ENCODE results near the gene PUM2.

PUM2 gene

DNA sequence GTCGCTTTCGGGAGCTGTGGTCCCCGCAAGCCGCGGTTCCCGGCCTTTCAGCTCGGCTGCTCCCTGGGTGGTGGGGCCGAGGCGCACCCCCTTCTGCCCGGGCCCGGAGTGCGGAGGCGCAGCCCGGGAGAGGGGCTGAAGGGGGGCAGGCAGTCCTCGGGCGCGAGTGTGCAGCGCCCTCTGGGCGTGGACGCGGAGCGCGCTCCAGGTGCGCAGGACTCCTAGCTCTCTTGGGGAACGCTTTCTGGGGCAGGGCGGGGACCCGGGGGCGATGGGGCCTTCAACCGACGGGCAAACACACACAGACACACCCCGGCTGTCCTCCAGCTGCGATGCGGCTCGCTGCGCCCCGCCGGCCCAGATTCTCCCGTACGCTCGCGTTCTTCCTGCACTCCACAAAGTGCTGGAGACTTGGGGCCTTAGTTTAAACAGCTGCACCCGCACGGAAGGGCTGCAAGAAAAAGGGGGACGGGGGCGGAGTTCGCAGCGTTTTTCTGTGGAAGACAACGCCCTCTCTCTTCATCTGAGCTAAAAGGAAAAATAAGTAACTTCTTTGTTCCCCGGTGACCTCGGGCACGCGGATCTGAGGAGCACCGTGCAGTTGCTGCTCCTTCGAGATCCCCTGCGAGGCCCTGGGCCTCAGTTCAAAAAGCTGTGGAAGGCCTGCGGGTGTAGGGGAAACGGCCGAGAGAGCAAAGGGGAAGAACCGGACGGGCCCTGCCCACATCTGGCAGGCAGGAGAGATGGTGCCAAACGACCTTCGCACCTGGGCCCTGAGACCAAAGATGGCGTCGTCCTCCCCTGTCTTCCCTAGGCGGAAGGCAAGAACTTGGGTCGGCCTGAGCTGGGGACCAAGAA is 125.1 kb downstream of the PUM2 start:
- no peaks in the 10 kb centered on the region for H3K9me3 Mint-ChIP-seq
- ATAC-seq (replicated peaks) = peak; percentile 33
- peaks cover 0 to 2% of the 10 kb centered on the region in 2 donors for H3K4me1 Mint-ChIP-seq (ENCODE audit: low read depth in 2 of 2)
- H3K4me3 Mint-ChIP-seq = peak overlapping the region; percentile 49 to 64
- DNase-seq = no peak
- peaks cover 7% of the 10 kb centered on the region for H3K36me3 Mint-ChIP-seq (ENCODE audit: insufficient read depth)
- peaks cover 44 to 76% of the 10 kb centered on the region in 2 donors for H3K27me3 Mint-ChIP-seq
- H3K27ac Mint-ChIP-seq = no peak overlapping the region

DNA sequence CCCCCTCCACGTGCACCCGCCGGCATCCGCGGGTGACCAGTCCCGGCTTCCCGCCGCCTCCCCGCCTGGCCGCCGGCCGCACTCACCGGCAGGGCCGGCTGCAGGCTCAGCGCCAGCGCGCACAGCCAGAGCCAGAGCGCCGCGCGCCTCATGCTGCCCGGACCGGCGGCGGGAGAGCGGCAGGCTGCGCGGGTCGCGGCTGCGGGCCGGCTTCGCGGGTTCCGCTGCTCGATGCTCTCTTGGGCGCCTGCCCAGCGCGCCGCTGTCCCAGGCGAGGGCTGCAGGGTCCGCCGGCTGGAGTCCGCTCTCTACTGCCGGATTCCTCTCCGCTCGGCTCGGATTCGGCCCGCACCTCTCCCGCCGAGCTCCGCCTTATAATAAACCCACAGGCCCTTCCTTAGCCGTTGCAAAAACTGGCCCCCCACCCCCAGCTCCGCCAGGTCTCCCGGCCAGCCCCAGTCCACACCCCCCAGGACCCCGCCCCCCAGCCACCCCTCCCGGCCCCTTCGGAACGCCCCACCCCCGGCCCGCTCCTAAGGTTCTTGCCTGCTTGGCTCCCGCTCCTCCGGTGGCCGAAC is 125.8 kb downstream of the PUM2 start, which contains the start of gene SDC1:
Gene SDC1, minus strand, starts transcription at position 415 of the 578 bp plus-strand sequence. Its CDS starts 263 bp downstream, at position 152.
- peaks cover 50 to 76% of the 10 kb centered on the region in 2 donors for H3K27me3 Mint-ChIP-seq
- ATAC-seq (replicated peaks) (no peak), DNase-seq (no peak)

DNA sequence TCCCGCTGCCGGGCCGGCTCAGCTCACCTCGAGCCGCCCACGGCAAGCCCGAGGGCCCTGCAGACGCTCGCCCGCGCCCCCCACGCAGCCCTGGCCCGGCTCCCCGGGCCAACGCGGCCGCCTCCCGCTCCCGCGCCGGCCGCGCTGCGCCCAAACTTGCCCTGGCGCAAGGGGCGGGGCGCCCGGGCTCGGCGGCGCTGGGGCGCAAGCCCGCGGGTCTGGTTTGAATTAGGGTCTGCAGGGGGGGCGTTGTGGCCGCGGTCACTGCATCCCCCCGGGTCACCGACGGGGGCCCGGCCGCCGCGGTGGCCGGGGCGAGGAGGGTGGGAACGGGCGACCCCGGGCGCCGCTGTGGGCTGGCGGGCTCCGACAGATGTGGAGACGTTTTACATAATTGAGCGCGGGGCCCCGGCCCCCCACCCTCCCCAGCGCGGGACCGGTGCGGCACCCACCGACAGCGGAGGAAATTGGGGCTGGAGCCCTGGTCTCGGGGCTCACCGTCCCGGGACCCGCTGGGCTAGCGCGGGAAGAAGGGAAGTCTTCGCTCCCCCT is 126.4 kb downstream of the PUM2 start:
- peaks cover 0 to 2% of the 10 kb centered on the region in 2 donors for H3K4me1 Mint-ChIP-seq (ENCODE audit: low read depth in 2 of 2)
- H3K9me3 Mint-ChIP-seq = no peaks in the 10 kb centered on the region
- H3K36me3 Mint-ChIP-seq (ENCODE audit: insufficient read depth) = peaks cover 4% of the 10 kb centered on the region
- no peak overlapping the region for H3K27ac Mint-ChIP-seq
- H3K27me3 Mint-ChIP-seq = peaks cover 49 to 76% of the 10 kb centered on the region in 2 donors
- no peak for DNase-seq
- no peak for ATAC-seq (replicated peaks)
- H3K4me3 Mint-ChIP-seq = no peak overlapping the region

More for the DNA sequence above, 125.8 kb downstream of the PUM2 start, which contains the start of gene SDC1:
- peaks cover 0 to 2% of the 10 kb centered on the region in 2 donors for H3K4me1 Mint-ChIP-seq (ENCODE audit: low read depth in 2 of 2)
- H3K4me3 Mint-ChIP-seq = peak within 1 kb of the TSS; percentile 49 to 64
- H3K36me3 Mint-ChIP-seq (ENCODE audit: insufficient read depth) = peaks cover 7% of the 10 kb centered on the region
- H3K27ac Mint-ChIP-seq = no peak within 1 kb of the TSS
- no peaks in the 10 kb centered on the region for H3K9me3 Mint-ChIP-seq

DNA sequence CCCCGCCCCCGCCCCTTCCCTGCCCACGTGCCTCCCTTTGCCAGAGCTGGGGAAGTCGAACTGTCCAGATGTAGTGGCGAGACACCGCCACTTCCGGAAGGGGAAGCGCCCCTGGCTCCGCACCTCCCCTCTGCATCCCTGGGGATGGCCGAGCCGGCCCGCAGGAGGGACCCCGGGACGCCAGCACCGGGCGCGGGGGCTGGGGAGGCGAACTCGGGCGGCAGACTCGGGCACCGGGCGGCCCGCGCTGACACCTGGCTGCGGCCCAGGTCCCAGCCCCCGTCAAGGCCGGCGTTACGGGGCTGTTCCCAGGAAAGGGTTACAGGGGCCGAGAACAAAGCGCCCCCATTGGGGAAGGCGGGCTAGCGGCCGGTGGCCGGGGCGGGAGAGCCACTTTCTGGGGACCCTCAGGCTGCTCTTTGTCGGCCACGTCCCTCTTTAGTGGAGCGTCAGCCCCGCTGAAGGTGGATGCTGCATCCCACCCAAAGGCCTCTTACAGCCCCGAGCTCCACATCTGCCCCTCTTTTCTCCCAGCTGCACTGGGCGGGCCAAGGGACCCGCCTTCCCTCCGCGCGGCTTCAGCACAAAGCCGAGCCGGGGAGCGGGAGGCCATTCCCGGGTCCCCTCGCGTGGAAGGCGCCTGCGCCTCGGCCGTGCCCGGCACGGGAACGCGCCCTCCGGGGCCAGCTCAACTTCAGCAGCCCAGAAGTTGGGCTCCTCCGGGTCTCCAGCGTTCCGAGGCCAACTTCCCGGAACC is 127.1 kb downstream of the PUM2 start:
- Mint-ChIP-seq H3K9me3 (no peaks in the 10 kb centered on the region), H3K4me3 (peak overlapping the region; percentile 43 to 50), H3K27me3 (peaks cover 48 to 76% of the 10 kb centered on the region in 2 donors), H3K4me1 (ENCODE audit: low read depth in 2 of 2) (peaks cover 0 to 2% of the 10 kb centered on the region in 2 donors), H3K27ac (no peak overlapping the region), H3K36me3 (ENCODE audit: insufficient read depth) (peaks cover 4% of the 10 kb centered on the region)
- ATAC-seq (replicated peaks) (no peak), DNase-seq (no peak)

DNA sequence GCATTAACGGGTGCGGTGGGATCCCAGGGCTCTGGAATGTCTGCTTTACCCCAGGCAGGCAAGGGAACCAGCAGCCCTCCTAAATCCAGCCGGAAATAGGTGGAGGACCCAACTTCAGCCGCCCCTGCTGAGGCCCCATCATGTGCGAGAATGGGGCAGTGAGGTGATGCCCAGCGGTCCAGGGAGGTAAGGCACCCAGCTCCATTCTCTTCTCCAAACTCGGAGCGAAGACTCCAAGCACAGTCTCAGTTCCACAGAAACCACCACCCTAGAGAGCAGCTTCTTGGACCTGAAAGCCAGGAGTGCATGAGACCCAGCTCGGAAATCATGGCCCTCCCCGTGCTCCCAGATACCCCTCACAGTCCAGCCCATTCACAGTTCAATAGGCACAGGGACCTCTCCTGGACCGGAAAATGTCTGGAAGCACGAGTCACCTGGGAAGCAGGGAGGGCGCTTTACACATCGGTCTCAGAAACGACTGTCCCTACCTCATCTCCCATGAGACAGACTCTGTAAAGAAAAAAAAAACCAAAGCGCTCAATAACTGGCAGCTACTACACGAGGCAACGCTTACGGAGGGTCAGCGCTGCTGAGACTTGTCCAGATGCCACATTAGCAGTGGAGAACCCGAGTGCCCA is 127.8 kb downstream of the PUM2 start:
- Mint-ChIP-seq H3K9me3 (no peaks in the 10 kb centered on the region), H3K27me3 (peaks cover 51 to 76% of the 10 kb centered on the region in 2 donors), H3K4me3 (peak overlapping the region; percentile 43 to 50), H3K4me1 (ENCODE audit: low read depth in 2 of 2) (peaks cover 0 to 2% of the 10 kb centered on the region in 2 donors), H3K27ac (no peak overlapping the region), H3K36me3 (ENCODE audit: insufficient read depth) (peaks cover 4% of the 10 kb centered on the region)
- ATAC-seq (replicated peaks) (no peak), DNase-seq (no peak)

DNA sequence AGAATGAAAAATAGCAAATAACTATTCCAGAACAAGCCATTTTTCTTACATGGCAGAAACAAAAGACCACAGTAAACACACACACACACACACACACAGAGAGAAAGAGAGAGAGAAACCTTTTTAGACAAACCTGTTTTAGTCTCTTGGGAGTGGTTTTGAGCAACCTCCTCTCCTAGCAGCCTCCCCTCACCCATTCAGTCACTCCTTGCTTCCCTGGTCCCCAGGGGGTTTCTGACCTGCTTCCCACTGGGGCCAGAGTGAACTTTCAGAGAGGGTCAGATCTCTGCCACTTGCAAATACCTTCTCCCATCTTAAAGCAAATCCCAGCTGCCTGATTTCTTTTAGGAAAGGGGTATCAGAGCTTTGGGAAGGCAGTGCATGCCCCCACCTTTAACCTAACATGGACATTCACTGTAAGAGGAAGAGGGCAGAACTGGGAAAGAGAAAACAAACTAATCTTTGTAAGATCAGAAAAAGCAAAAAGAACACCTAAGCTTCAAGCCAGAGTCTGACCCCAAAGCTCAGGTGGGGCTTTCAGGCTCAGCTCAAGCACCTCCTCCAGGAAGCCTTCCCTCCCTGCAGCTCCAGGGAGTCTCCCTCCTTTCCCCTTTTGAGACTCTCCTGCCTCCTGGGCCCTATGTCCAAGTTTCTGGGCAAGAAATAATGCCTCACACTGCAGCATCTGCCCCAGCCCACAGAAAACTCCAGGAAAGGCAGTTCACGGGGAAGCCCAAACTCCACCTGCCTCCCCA is 128.5 kb downstream of the PUM2 start:
- DNase-seq = no peak
- Mint-ChIP-seq H3K36me3 (ENCODE audit: insufficient read depth) (peaks cover 4% of the 10 kb centered on the region), H3K4me1 (ENCODE audit: low read depth in 2 of 2) (peaks cover 0 to 2% of the 10 kb centered on the region in 2 donors), H3K4me3 (peak overlapping the region; percentile 43 to 50), H3K9me3 (no peaks in the 10 kb centered on the region), H3K27me3 (peaks cover 47 to 75% of the 10 kb centered on the region in 2 donors), H3K27ac (no peak overlapping the region)
- no peak for ATAC-seq (replicated peaks)

DNA sequence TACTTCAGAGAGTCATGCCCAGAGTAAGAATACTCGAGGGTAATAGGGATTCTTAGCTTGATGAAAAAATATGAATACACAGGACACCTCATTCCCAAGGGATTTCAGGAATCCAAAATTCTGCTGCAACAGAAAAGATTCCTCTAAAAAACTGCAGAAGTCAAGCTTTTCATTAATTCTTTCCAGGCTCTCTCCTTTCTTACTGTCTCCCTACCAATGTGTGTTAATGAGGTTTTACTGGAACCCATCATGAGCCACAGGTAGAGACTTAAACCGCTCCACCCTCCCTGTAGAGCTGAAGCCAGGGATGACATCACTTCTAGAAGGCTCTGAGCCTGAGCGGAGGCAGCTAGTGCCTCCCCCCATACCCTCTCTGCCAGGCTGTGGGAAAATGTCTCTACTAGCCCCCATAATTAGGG is 129.1 kb downstream of the PUM2 start:
- no peaks in the 10 kb centered on the region for H3K9me3 Mint-ChIP-seq
- peaks cover 47 to 71% of the 10 kb centered on the region in 2 donors for H3K27me3 Mint-ChIP-seq
- H3K4me1 Mint-ChIP-seq (ENCODE audit: low read depth in 2 of 2) = peaks cover 0 to 2% of the 10 kb centered on the region in 2 donors
- no peak overlapping the region for H3K27ac Mint-ChIP-seq
- DNase-seq (no peak), ATAC-seq (replicated peaks) (no peak)
- no peak overlapping the region for H3K4me3 Mint-ChIP-seq
- peaks cover 4% of the 10 kb centered on the region for H3K36me3 Mint-ChIP-seq (ENCODE audit: insufficient read depth)

DNA sequence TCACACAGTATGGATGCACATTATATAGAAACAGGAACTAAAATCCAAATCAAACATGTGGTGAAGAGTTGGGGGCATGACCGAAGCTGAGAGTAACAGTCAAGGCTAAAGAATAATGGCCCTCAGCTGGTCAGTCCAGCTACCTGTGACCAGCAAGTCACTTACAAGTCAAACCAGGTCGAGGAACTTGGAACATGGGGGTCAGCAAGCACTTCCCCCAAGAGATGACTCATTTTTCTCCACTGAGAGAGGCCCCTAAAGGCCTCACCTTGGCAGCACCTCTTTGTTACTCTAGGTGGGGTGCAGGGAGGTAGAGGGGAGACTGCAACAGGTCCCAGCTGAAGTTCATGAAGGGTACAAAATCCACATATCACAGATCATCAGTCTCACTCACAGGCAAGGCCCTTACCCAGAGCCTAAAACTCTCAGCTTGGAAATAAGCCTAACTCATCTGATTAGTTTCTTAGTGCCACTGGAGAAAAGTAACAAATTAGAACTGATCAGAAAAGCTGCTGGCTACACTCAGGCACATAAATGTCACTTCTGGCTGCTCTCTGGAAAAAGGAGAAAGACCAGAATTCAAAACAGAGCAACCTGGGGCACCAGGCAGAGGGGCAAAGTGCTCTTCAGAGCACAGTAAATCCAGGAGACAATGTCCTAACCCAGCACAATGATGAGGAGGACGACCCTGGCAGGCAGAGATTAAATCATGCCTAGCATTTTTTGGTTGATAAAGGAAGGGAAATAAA is 129.7 kb downstream of the PUM2 start:
- DNase-seq = no peak
- H3K4me3 Mint-ChIP-seq = no peak overlapping the region
- no peak for ATAC-seq (replicated peaks)
- no peaks in the 10 kb centered on the region for H3K9me3 Mint-ChIP-seq
- no peak overlapping the region for H3K27ac Mint-ChIP-seq
- peaks cover 0 to 2% of the 10 kb centered on the region in 2 donors for H3K4me1 Mint-ChIP-seq (ENCODE audit: low read depth in 2 of 2)
- peaks cover 4% of the 10 kb centered on the region for H3K36me3 Mint-ChIP-seq (ENCODE audit: insufficient read depth)
- H3K27me3 Mint-ChIP-seq = peaks cover 42 to 68% of the 10 kb centered on the region in 2 donors

DNA sequence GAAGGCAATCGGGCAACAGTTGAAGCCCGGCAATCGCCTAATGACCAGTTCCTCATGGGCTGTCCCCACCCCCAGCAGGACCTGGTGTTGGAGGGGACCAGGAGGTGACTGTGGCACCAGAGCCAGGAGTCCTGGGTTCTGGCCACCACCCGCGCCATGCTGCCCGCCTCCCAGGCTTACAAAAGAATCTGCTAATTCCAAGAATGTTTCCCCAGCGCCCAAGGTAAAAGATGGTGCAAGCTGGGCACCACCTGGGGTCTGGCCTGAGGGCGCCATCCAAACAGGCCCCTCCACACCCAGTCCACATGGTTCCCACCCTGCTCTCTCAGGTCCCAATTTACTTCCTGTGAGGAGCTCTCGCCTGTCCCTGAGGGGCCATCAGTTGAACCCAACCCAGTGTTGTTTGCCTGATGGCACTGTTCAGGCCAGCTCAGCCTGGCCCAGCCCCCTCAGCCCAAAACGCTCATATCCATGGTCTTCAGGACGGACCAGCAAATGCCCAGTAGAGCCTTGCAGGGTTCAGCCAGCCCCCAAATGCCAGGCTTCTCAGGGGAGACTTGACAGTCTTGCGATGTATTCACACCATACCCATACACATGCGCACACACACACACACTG is 130.8 kb downstream of the PUM2 start:
- Mint-ChIP-seq H3K27me3 (peaks cover 35 to 67% of the 10 kb centered on the region in 2 donors), H3K9me3 (no peaks in the 10 kb centered on the region), H3K4me1 (ENCODE audit: low read depth in 2 of 2) (no peaks in the 10 kb centered on the region), H3K27ac (no peak overlapping the region), H3K4me3 (no peak overlapping the region), H3K36me3 (ENCODE audit: insufficient read depth) (no peaks in the 10 kb centered on the region)
- ATAC-seq (replicated peaks) (no peak), DNase-seq (no peak)

DNA sequence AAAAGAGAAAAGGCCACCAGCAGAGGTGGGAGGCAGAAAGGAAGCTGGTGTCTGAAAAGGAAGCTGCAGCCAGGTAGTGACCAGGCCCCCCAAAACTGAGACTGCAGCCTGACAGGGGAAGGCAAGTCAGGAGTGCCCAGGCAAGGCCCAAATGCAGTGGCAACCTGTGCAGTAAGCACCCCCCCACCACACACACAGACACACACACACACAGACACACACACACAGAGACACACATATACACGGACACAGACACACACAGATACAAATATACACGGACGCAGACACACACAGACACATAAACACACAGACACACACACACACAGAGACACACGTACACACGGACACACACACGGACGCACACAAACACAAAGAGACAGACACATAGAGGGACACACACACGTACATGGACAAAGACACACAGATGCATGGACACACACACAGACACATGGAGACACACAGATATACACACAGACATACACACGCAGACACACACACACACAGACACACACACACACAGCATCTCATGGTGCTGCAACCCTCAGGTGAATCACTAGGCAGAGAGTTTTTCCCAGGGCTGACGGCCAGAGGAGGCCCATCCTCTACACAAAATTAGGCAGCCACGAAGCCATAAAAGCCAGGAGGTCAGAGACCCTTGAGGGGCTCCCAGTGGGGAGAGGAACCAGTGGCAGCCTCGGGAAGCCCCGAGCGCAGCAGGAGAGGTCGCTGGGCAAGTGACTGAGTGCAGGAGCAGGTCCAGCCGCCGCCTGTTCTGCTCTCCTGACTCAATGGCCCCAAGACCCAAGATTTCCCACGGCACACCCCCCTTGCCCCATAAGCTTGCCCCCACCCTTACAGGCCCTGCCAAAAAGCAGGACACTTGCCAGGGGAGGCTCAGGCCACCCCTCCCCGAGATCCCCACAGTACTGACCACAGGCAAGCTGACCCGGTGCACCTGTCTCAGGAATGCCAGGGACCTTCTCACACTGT is 132.0 kb downstream of the PUM2 start:
- Mint-ChIP-seq H3K36me3 (ENCODE audit: insufficient read depth) (no peaks in the 10 kb centered on the region), H3K9me3 (no peaks in the 10 kb centered on the region), H3K27ac (no peak overlapping the region), H3K4me1 (ENCODE audit: low read depth in 2 of 2) (no peaks in the 10 kb centered on the region), H3K27me3 (peaks cover 35 to 67% of the 10 kb centered on the region in 2 donors), H3K4me3 (no peak overlapping the region)
- ATAC-seq (replicated peaks) = no peak
- DNase-seq = no peak

All from effector memory CD8-positive, alpha-beta T cell (primary cell).